ENCODE measurements around the gene ZNF398. TPM values are rescaled to one million over a fixed set of nuclear protein-coding genes. Genes with fewer than 3 reads are reported as not detected.

ZNF398 gene
- total RNA-seq, 1 experiment from 2014 or later: 9.1 TPM

GRCh38 chr7:149133028-149133710, 14.1 kb upstream of the ZNF398 start:
- peaks cover 3% of the 10 kb centered on the region for H3K79me2 ChIP-seq (ENCODE audit: low read length)
- H3K27ac ChIP-seq (ENCODE audit: low read length): no peak overlapping the region
- H4K20me1 ChIP-seq (ENCODE audit: low read length): no peaks in the 10 kb centered on the region
- H3K4me2 ChIP-seq (ENCODE audit: low read length): no peak overlapping the region
- peaks cover 11% of the 10 kb centered on the region; the same call in 1 of the 2 replicates for H3K9me3 ChIP-seq (ENCODE audit: low read length)
- ChIA-PET CTCF (no interaction called here), POLR2A (ENCODE audit: unreplicated experiment) (no interaction called here)
- no peaks in the 10 kb centered on the region for H3K9me2 ChIP-seq (replicated peaks; ENCODE audit: low read length)
- peaks cover 15% of the 10 kb centered on the region for H3K36me3 ChIP-seq (ENCODE audit: low read depth, low read length)
- H3F3A ChIP-seq (ENCODE audit: low read length, unreplicated experiment): no peaks in the 10 kb centered on the region
- no peak for TF ChIP-seq EZH2phosphoT487 (IDR thresholded peaks at IDR 0.05; ENCODE audit: borderline replicate concordance, low read length)
- TF ChIP-seq, protein P1, sequence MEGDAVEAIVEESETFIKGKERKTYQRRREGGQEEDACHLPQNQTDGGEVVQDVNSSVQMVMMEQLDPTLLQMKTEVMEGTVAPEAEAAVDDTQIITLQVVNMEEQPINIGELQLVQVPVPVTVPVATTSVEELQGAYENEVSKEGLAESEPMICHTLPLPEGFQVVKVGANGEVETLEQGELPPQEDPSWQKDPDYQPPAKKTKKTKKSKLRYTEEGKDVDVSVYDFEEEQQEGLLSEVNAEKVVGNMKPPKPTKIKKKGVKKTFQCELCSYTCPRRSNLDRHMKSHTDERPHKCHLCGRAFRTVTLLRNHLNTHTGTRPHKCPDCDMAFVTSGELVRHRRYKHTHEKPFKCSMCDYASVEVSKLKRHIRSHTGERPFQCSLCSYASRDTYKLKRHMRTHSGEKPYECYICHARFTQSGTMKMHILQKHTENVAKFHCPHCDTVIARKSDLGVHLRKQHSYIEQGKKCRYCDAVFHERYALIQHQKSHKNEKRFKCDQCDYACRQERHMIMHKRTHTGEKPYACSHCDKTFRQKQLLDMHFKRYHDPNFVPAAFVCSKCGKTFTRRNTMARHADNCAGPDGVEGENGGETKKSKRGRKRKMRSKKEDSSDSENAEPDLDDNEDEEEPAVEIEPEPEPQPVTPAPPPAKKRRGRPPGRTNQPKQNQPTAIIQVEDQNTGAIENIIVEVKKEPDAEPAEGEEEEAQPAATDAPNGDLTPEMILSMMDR (conservative IDR thresholded peaks at IDR 0.05; ENCODE audit: low read depth, low read length): no peak
- no peak for TF ChIP-seq EZH2 (IDR thresholded peaks at IDR 0.05; ENCODE audit: low read length, unreplicated experiment)
- no peak overlapping the region for H3K4me3 ChIP-seq (ENCODE audit: low read length)
- no peaks in the 10 kb centered on the region for H3K4me1 ChIP-seq (ENCODE audit: insufficient read depth, low read length)
- intact Hi-C loops (cut with micrococcal nuclease): no loop called here
- no peaks in the 10 kb centered on the region for H3K27me3 ChIP-seq (ENCODE audit: low read length)
- no peak overlapping the region for H2AFZ ChIP-seq (ENCODE audit: low read length)
- no peak for DNase-seq
- H3K9ac ChIP-seq (ENCODE audit: low read length): no peak overlapping the region
- no TSS peak for BruUV-seq (replicated peaks)
- no peak for ATAC-seq

- Histone ChIP-seq H3K9me2 (replicated peaks; ENCODE audit: low read length) (no peaks in the 10 kb centered on the region), H3F3A (ENCODE audit: low read length, unreplicated experiment) (no peaks in the 10 kb centered on the region), H3K4me1 (ENCODE audit: insufficient read depth, low read length) (no peaks in the 10 kb centered on the region), H3K9me3 (ENCODE audit: low read length) (0 out of 2 replicates have a peak, but pooled peaks cover 2% of the 10 kb centered on the region), H3K4me2 (ENCODE audit: low read length) (no peak overlapping the region), H2AFZ (ENCODE audit: low read length) (no peak overlapping the region), H3K9ac (ENCODE audit: low read length) (no peak overlapping the region), H3K79me2 (ENCODE audit: low read length) (no peaks in the 10 kb centered on the region), H3K4me3 (ENCODE audit: low read length) (no peak overlapping the region), H3K27ac (ENCODE audit: low read length) (no peak overlapping the region), H3K36me3 (ENCODE audit: low read depth, low read length) (peaks cover 4% of the 10 kb centered on the region), H4K20me1 (ENCODE audit: low read length) (no peaks in the 10 kb centered on the region), H3K27me3 (ENCODE audit: low read length) (no peaks in the 10 kb centered on the region)
- BruUV-seq (replicated peaks): no TSS peak
- POLR2A ChIA-PET (ENCODE audit: unreplicated experiment): no interaction called here
- DNase-seq: no peak
- ATAC-seq: no peak
- TF ChIP-seq EZH2 (IDR thresholded peaks at IDR 0.05; ENCODE audit: low read length, unreplicated experiment) (no peak), EZH2phosphoT487 (IDR thresholded peaks at IDR 0.05; ENCODE audit: borderline replicate concordance, low read length) (no peak)
- TF ChIP-seq, protein P1 (conservative IDR thresholded peaks at IDR 0.05; ENCODE audit: low read depth, low read length): no peak
- intact Hi-C loops (cut with micrococcal nuclease): no loop called here
- CTCF ChIA-PET: no interaction called here
These were observed 11.1 kb upstream of the ZNF398 start for GRCh38 chr7:149136118-149136517.

DNA sequence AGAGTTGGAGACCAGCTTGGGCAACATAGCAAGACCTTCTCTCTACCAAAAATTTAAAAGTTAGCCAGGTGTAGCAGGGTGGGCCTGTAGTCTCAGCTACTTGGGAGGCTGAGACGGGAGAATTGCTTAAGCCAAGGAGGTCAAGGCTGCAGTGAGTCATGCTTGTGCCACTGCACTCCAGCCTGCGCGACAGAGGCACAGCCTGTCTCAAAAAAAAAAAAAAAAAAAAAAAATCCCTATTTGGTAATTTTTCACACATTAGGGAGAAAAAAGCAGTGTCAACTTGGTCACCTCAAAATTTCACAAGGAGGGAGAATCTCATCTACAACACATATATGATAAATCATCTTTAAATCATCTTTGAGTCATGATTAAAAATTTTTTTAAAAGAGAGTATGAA, 6.4 kb upstream of the ZNF398 start:
- Histone ChIP-seq H3K9me2 (replicated peaks; ENCODE audit: low read length) (no peaks in the 10 kb centered on the region), H3K4me1 (ENCODE audit: insufficient read depth, low read length) (peaks cover 27% of the 10 kb centered on the region), H2AFZ (ENCODE audit: low read length) (no peak overlapping the region), H3K9ac (ENCODE audit: low read length) (no peak overlapping the region), H3K4me2 (ENCODE audit: low read length) (no peak overlapping the region), H3F3A (ENCODE audit: low read length, unreplicated experiment) (peaks cover 13% of the 10 kb centered on the region), H3K27ac (ENCODE audit: low read length) (no peak overlapping the region), H4K20me1 (ENCODE audit: low read length) (no peaks in the 10 kb centered on the region), H3K9me3 (ENCODE audit: low read length) (no peaks in the 10 kb centered on the region), H3K27me3 (ENCODE audit: low read length) (no peaks in the 10 kb centered on the region), H3K79me2 (ENCODE audit: low read length) (no peaks in the 10 kb centered on the region), H3K36me3 (ENCODE audit: low read depth, low read length) (no peaks in the 10 kb centered on the region), H3K4me3 (ENCODE audit: low read length) (no peak overlapping the region)
- intact Hi-C loops (cut with micrococcal nuclease): no loop called here
- DNase-seq (no peak), ATAC-seq (no peak)
- ChIA-PET CTCF (interaction anchor here (0.6 kb wide), 1 partner anchor 26 kb away, joined by 5 read pairs; no protein-coding TSS in a partner anchor), POLR2A (ENCODE audit: unreplicated experiment) (no interaction called here)
- no TSS peak for BruUV-seq (replicated peaks)
- TF ChIP-seq, protein P1 (conservative IDR thresholded peaks at IDR 0.05; ENCODE audit: low read depth, low read length): no peak
- TF ChIP-seq EZH2 (IDR thresholded peaks at IDR 0.05; ENCODE audit: low read length, unreplicated experiment) (no peak), EZH2phosphoT487 (IDR thresholded peaks at IDR 0.05; ENCODE audit: borderline replicate concordance, low read length) (no peak)
